RPMI7951 (cell line): Measurements from ENCODE around the gene AGTPBP1. TPM values are rescaled to one million over a fixed set of nuclear protein-coding genes. Genes with fewer than 3 reads are reported as not detected.

Experiments used
- total RNA-seq: library from RNA; depleted of rRNA; stranded (reverse); fragments of >200 nt; shearing (Covaris generic); gene quantifications from 2 replicates; pipeline ENCODE4 v1.2.3, GENCODE V29; 2014; rRNA removed

Gene AGTPBP1
- total RNA-seq, 1 experiment from 2014 or later = 13.2 TPM

Other genes starting within 250 kb of the AGTPBP1 start
- gene NAA35, start 199.2 kb upstream of the AGTPBP1 start, total RNA-seq = 11.6 and 13.6 TPM in 2 replicates